Measurements from ENCODE around the gene SLC27A4.

GRCh38 chr9:128349772-128350171 lies 9.4 kb downstream of the SLC27A4 start:
- TF ChIP-seq CTCF (conservative IDR thresholded peaks at IDR 0.05; ENCODE audit: low read length) (no peak), EZH2phosphoT487 (IDR thresholded peaks at IDR 0.05; ENCODE audit: borderline replicate concordance, low read depth, low read length) (no peak)
